ENCODE data around the gene NRXN2. TPM values are rescaled to one million over a fixed set of nuclear protein-coding genes. Genes with fewer than 3 reads are reported as not detected.
A peak's percentile ranks its signal among the peaks of the same experiment; 100 is the strongest.

Gene NRXN2
- total RNA-seq, 4 donors from 2014 or later = 0.21 to 0.72 (median 0.64) TPM; not detected in 1

GRCh38 chr11:64715756-64716472 is 7.1 kb downstream of the NRXN2 start:
- Histone ChIP-seq H3K27ac (no peak overlapping the region), H3K4me3 (no peak overlapping the region), H3K4me1 (peaks cover 20% of the 10 kb centered on the region), H3K36me3 (no peaks in the 10 kb centered on the region), H3K9me3 (no peaks in the 10 kb centered on the region), H3K27me3 (peaks cover 100% of the 10 kb centered on the region)
- DNase-seq (ENCODE audit: low spot score in 2 of 2) = no peak
- WGBS = 56% methylated on average over 13 of the region's 13 CpGs
- TF ChIP-seq EP300 (IDR thresholded peaks at IDR 0.05) = no peak
- no peak for TF ChIP-seq POLR2AphosphoS5 (IDR thresholded peaks at IDR 0.05)
- TF ChIP-seq POLR2A (IDR thresholded peaks at IDR 0.05) = no peak
- no peak for TF ChIP-seq CTCF (IDR thresholded peaks at IDR 0.05)

- Histone ChIP-seq H3K27ac (no peak overlapping the region), H3K27me3 (peaks cover 100% of the 10 kb centered on the region), H3K9me3 (no peaks in the 10 kb centered on the region), H3K4me3 (no peak overlapping the region), H3K4me1 (peaks cover 22% of the 10 kb centered on the region), H3K36me3 (no peaks in the 10 kb centered on the region)
- 52% methylated on average over 5 of the region's 5 CpGs for WGBS
- no peak for DNase-seq (ENCODE audit: low spot score in 2 of 2)
- TF ChIP-seq EP300 (IDR thresholded peaks at IDR 0.05) (no peak), POLR2A (IDR thresholded peaks at IDR 0.05) (no peak), CTCF (IDR thresholded peaks at IDR 0.05) (no peak), POLR2AphosphoS5 (IDR thresholded peaks at IDR 0.05) (no peak)
These were observed 7.9 kb downstream of the NRXN2 start for GRCh38 chr11:64715110-64715509.

GRCh38 chr11:64714666-64715065 is 8.3 kb downstream of the NRXN2 start:
- Histone ChIP-seq H3K4me1 (peaks cover 22% of the 10 kb centered on the region), H3K36me3 (no peaks in the 10 kb centered on the region), H3K4me3 (no peak overlapping the region), H3K9me3 (no peaks in the 10 kb centered on the region), H3K27ac (no peak overlapping the region), H3K27me3 (peaks cover 100% of the 10 kb centered on the region)
- DNase-seq (ENCODE audit: low spot score in 2 of 2) = no peak
- 33% methylated on average over 5 of the region's 5 CpGs for WGBS
- TF ChIP-seq CTCF (IDR thresholded peaks at IDR 0.05) (no peak), POLR2A (IDR thresholded peaks at IDR 0.05) (no peak), POLR2AphosphoS5 (IDR thresholded peaks at IDR 0.05) (no peak), EP300 (IDR thresholded peaks at IDR 0.05) (no peak)

- Histone ChIP-seq H3K4me1 (peaks cover 22% of the 10 kb centered on the region), H3K4me3 (peak overlapping the region; percentile 29), H3K36me3 (no peaks in the 10 kb centered on the region), H3K9me3 (no peaks in the 10 kb centered on the region), H3K27me3 (peaks cover 100% of the 10 kb centered on the region), H3K27ac (no peak overlapping the region)
- 8% methylated on average over 17 of the region's 39 CpGs for WGBS
- DNase-seq (ENCODE audit: low spot score in 2 of 2) = no peak
- TF ChIP-seq POLR2A (IDR thresholded peaks at IDR 0.05) = no peak
These were observed 9.1 kb downstream of the NRXN2 start for GRCh38 chr11:64713781-64714363.

GRCh38 chr11:64713016-64713707 is 9.8 kb downstream of the NRXN2 start:
- H3K27me3 ChIP-seq = peaks cover 100% of the 10 kb centered on the region
- 8% methylated on average over 22 of the region's 111 CpGs for WGBS
- H3K4me1 ChIP-seq = peaks cover 22% of the 10 kb centered on the region
- no peak for DNase-seq (ENCODE audit: low spot score in 2 of 2)
- no peaks in the 10 kb centered on the region for H3K9me3 ChIP-seq
- H3K4me3 ChIP-seq = peak overlapping the region; percentile 29
- no peak for TF ChIP-seq POLR2AphosphoS5 (IDR thresholded peaks at IDR 0.05)
- TF ChIP-seq POLR2A (IDR thresholded peaks at IDR 0.05) = no peak
- no peak for TF ChIP-seq EP300 (IDR thresholded peaks at IDR 0.05)
- no peak for TF ChIP-seq CTCF (IDR thresholded peaks at IDR 0.05)
- no peak overlapping the region for H3K27ac ChIP-seq
- H3K36me3 ChIP-seq = no peaks in the 10 kb centered on the region
